Measurements from ENCODE around the gene SMCO2.
"Not testable (repeated sequence)": the region's sequence is repeated elsewhere in the genome, so short reads cannot be mapped to it uniquely, and the experiment has no call there.

The SMCO2 gene

GRCh38 chr12:27530157-27530922, 83.8 kb downstream of the SMCO2 start:
- no peak for DNase-seq

- DNase-seq: no peak
Observed at GRCh38 chr12:27531896-27532295, 85.4 kb downstream of the SMCO2 start.

- no peak for DNase-seq
Observed at GRCh38 chr12:27534060-27534764, 87.7 kb downstream of the SMCO2 start.

- no peak for DNase-seq
Observed at GRCh38 chr12:27534765-27535161, 88.2 kb downstream of the SMCO2 start.

- DNase-seq: no peak
Observed at GRCh38 chr12:27535318-27535717, 88.8 kb downstream of the SMCO2 start.

- no peak for DNase-seq
Observed at GRCh38 chr12:27537855-27538675, 91.5 kb downstream of the SMCO2 start.

GRCh38 chr12:27539191-27539631, 92.7 kb downstream of the SMCO2 start:
- no peak for DNase-seq

GRCh38 chr12:27541031-27541719, 94.6 kb downstream of the SMCO2 start:
- no peak for DNase-seq

GRCh38 chr12:27542628-27543027, 96.1 kb downstream of the SMCO2 start:
- no peak for DNase-seq

GRCh38 chr12:27544858-27545257, 98.3 kb downstream of the SMCO2 start:
- not testable (repeated sequence) for DNase-seq

GRCh38 chr12:27545665-27546064, 99.1 kb downstream of the SMCO2 start:
- DNase-seq: no peak

- no peak for DNase-seq
Observed at GRCh38 chr12:27547592-27547991, 101.1 kb downstream of the SMCO2 start.

GRCh38 chr12:27548301-27549199, 102.0 kb downstream of the SMCO2 start:
- DNase-seq: no peak

GRCh38 chr12:27549236-27549800, 102.8 kb downstream of the SMCO2 start:
- DNase-seq: no peak

- DNase-seq: no peak
Observed at GRCh38 chr12:27549801-27550652, 103.5 kb downstream of the SMCO2 start.

GRCh38 chr12:27550653-27550975, 104.1 kb downstream of the SMCO2 start:
- DNase-seq: no peak

- DNase-seq: no peak
Observed at GRCh38 chr12:27551172-27551840, 104.8 kb downstream of the SMCO2 start.
